GM12864 (cell line): ENCODE data around the gene TSPAN32.

Experiments used
- DNase-seq: peaks from one replicate; pipeline ENCODE4 v3.0.0-alpha.2; 2011; ENCODE audit warnings: low read depth
- H3K4me3 ChIP-seq: 2 replicates; pipeline ENCODE4 v1.5.1; 2011; ENCODE audit warnings: mild to moderate bottlenecking, low read depth, low read length, control low read depth
- TF ChIP-seq, protein P1 (sequence below): IDR thresholded peaks from 2 replicates; pipeline ENCODE4 v1.5.1; 2011; ENCODE audit warnings: low read depth, mild to moderate bottlenecking, moderate library complexity, low read length, control low read depth, inconsistent platforms; ENCODE audit errors: missing control alignments

TSPAN32 gene

DNA sequence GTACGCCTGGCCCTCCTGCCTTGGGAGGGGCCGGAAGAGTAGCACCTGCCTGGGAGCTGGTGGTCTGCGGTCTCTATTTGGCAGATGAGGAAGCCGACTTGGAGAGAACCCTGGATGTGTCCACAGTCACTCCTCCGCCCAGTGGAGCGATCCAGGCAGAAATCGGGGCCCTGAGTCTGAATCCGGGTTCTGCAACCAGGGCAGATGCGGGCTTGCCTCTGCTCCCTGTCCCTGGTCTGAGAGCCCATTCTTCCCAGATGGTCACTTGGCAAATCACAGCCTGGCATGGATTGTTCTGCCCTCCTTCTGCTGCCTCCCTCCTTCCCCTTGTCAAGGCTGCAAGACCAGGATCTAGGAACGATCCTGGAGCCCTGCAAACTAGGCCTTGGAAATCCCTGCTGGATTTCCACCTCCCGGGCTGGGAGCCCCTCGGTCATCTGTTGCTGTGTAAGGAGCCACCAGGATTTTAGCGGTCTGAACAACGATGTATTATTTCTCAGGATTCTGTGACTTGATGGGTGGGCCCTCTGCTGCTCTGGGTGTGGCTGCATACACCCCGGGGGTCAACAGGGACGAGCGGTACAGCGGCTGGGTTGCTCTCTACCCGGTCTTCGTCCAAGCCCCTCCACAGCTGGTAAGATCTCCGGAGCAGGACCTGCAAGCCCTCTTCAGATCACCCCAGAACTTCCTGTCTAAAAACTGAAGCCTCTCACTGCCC is 29.4 kb upstream of the TSPAN32 start:
- TF ChIP-seq, protein P1, sequence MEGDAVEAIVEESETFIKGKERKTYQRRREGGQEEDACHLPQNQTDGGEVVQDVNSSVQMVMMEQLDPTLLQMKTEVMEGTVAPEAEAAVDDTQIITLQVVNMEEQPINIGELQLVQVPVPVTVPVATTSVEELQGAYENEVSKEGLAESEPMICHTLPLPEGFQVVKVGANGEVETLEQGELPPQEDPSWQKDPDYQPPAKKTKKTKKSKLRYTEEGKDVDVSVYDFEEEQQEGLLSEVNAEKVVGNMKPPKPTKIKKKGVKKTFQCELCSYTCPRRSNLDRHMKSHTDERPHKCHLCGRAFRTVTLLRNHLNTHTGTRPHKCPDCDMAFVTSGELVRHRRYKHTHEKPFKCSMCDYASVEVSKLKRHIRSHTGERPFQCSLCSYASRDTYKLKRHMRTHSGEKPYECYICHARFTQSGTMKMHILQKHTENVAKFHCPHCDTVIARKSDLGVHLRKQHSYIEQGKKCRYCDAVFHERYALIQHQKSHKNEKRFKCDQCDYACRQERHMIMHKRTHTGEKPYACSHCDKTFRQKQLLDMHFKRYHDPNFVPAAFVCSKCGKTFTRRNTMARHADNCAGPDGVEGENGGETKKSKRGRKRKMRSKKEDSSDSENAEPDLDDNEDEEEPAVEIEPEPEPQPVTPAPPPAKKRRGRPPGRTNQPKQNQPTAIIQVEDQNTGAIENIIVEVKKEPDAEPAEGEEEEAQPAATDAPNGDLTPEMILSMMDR = no peak
- no peak overlapping the region for H3K4me3 ChIP-seq
- DNase-seq = no peak

DNA sequence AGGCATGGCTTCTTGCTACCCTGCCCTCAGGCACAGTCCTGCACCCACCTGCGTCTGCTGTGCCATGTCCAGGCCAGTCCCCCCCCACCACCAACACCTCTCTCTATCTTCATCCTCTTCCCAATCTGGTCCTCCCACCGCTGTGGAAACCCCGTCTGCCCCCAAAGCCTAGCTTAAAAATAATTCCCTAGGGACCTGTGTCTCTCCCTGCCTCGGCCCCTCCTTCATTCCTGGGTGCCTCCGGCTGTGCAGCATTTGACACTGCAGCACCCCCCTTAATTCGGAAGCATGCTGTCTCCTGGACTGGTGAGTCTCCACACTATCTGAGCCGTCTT is 28.9 kb upstream of the TSPAN32 start:
- no peak overlapping the region for H3K4me3 ChIP-seq
- TF ChIP-seq, protein P1 = no peak
- DNase-seq = no peak

DNA sequence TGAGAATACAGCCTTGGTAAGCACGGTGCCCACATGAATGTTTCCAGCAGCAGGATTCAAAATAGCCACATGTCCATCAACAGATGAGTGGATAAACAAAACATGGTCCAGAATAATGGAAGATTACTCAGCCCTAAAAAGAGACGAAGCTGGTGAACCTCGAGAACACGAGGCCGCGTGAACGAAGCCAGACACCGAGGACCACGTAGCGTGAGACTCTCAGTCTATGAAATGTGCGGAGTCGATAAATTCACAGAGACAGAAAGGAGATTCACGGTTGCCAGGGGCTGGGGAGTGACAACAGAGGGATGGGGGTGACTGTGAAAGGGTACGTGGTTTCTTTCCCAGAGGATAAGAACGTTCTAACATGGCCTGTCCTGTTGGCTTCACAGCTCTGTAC is 28.5 kb upstream of the TSPAN32 start:
- no peak overlapping the region for H3K4me3 ChIP-seq
- DNase-seq = no peak
- TF ChIP-seq, protein P1 = no peak

DNA sequence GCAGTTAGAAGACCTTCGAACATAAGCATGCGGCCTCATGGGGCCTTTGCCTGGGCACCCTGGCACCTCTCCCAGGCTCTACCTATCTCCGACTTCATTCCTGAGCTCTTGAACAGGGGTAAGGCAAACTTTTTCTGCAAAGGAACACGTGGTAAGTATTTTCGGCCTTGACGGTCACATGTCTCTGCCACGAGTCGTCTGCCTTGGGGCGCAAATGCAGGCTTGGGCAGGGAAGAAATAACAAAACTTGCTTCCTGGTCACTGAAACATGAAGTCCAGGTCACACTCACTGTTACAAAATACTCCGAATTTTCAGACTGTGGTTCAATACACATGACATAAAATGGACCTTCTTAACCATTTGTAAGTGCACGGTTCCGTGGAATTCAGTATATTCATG is 28.0 kb upstream of the TSPAN32 start:
- TF ChIP-seq, protein P1 = no peak
- no peak for DNase-seq
- H3K4me3 ChIP-seq = no peak overlapping the region

DNA sequence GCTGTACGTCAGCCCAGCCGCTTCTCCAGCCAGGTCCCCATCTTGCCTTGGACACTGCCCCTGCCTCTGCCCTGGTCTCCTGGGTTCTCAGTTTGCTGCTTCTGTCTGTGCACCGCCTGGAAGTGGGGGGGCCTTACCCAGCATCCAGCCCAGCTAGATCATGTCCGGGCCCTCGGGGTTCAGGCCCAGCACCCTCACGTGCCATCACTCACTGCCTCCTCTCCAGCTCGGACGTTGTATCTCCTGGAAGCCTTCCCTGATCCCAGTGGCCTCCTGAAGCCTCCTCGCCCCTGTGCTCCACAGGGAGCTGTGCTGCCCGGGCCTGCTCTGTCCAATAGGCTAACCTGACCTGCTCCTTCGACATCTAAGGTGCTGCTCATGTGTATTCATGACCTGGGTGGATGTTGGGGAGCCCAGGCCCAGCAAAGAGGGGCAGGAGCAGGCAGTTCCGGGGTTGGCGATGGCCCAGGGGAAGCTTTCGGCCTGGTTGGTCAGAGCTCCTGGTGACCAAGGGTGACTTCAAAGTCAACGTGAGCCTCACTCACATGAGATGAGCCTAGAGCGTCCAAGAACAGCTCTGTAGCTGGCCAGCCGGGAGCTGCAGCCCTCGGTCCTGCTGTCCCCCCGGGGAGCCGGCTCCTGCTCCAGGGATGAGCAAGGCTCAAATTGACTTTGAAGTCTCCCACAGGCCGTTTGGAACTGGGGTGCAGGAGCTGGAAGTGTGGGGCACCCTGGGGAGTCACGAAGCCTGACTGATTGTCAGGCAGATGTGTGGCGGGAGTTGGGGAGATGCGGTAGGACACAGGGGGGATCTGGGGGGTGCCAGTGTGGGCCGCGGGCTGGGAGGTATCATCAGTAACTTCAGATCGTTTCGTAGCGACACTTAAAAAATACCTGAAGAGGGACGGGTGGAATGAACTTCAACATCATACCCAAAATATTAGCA is 26.2 kb upstream of the TSPAN32 start:
- no peak overlapping the region for H3K4me3 ChIP-seq
- TF ChIP-seq, protein P1 = no peak
- no peak for DNase-seq

DNA sequence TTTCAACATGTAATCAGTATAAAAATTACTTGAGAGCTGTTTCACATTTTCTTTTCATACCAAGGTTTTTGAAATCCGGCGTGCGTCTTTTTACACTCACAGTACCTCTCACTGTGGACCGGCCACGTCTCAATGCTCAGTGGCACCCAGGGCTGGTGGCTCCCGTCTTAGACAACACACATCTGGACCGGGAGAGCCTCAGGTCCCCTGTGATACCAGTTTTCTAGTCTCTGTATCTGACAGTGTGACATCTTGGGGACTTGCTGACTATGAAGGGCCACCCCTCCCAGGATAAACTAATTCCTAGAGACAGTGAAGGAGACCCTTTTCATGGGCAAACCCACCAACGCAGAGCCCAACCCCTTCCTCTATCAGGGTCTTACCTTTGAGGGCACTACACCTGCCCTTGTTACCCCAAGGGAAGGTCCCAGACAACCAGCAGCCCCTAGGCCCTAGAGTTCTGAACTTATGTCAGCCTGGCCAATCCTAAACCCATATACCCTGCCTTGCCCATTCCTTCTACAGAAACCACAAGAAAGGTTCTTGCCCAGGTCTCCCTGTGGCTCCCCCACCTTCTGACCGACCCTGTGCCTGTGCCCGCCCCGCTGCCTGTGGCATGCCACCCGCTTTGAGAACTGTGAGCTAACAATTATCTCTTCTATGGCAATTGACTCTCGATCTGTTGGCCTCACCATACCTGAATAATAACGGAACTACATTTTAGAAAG is 25.4 kb upstream of the TSPAN32 start:
- no peak overlapping the region for H3K4me3 ChIP-seq
- TF ChIP-seq, protein P1 = no peak
- DNase-seq = no peak
